Loucy (cell line): ENCODE results near the gene NOCT.

Source experiments
- EZH2phosphoT487 ChIP-seq: fragments of 200-600 bp; IDR thresholded peaks from 2 replicates; pipeline ENCODE4 v1.6.1; 2018; ENCODE audit warnings: antibody characterized with exemption, mild to moderate bottlenecking, moderate library complexity, borderline replicate concordance
- TF ChIP-seq, protein P1 (sequence below): fragments of 200-600 bp; sonication (generic); conservative IDR thresholded peaks from 2 replicates; pipeline ENCODE4 v1.5.1; 2014; ENCODE audit warnings: mild to moderate bottlenecking, antibody characterized with exemption, low read length

DNA sequence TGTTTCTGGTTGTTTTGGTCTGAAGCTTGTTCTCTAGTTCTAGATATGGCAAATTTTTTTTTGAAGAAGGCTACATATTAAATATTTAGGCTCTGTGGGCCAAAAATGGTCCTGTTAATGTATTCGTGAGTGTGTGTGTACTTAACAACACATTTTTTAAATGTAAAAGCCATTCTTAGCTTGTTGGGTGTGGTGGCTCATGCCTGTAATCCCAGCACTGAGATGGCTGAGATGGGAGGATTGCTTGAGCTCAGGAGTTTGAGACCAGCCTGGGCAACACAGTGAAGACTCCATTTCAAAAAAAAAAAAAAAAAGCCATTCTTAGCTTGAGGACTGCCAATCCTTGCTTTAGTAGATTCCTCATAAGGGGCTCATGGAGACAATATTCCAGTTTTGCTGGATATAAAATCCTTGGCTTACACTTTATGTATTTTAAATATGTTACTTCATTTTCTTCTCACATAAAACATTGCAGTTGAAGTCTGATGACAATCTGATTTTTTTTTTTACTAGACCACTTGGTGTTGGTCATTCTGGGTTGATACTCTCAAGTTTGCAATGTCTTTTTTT is 23.4 kb downstream of the NOCT start:
- TF ChIP-seq, protein P1, sequence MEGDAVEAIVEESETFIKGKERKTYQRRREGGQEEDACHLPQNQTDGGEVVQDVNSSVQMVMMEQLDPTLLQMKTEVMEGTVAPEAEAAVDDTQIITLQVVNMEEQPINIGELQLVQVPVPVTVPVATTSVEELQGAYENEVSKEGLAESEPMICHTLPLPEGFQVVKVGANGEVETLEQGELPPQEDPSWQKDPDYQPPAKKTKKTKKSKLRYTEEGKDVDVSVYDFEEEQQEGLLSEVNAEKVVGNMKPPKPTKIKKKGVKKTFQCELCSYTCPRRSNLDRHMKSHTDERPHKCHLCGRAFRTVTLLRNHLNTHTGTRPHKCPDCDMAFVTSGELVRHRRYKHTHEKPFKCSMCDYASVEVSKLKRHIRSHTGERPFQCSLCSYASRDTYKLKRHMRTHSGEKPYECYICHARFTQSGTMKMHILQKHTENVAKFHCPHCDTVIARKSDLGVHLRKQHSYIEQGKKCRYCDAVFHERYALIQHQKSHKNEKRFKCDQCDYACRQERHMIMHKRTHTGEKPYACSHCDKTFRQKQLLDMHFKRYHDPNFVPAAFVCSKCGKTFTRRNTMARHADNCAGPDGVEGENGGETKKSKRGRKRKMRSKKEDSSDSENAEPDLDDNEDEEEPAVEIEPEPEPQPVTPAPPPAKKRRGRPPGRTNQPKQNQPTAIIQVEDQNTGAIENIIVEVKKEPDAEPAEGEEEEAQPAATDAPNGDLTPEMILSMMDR: no peak
- TF ChIP-seq EZH2phosphoT487: no peak
